Spleen (tissue), 11 donors: Measurements from ENCODE around the gene RAD51B. TPM values are rescaled to one million over a fixed set of nuclear protein-coding genes. Genes with fewer than 3 reads are reported as not detected.

Experiments
- DNase-seq: peaks from one replicate; pipeline ENCODE4 v3.0.0-alpha.2; 2020
- H3K27ac ChIP-seq, 8 donors: fragments of 200-600 bp; sonication (generic) in 7 of 8; 1 replicate in 4 of 8; 2 replicates in 4 of 8; pipeline versions ENCODE4 v1.5.0 to v1.8.0; 2016 to 2021; ENCODE audit warnings: inconsistent platforms in 4 of 8, mild to moderate bottlenecking in 4 of 8, moderate library complexity in 1 of 8
- H3K27me3 ChIP-seq, 7 donors: fragments of 200-600 bp; sonication (generic) in 6 of 7; replicated peaks in 1 of 7; 1 replicate in 4 of 7; 2 replicates in 3 of 7; pipeline versions ENCODE4 v1.5.0 to v1.8.0; 2016 to 2021; ENCODE audit warnings: inconsistent platforms in 3 of 7, mild to moderate bottlenecking in 1 of 7
- H3K36me3 ChIP-seq, 6 donors: fragments of 200-600 bp; sonication (generic) in 5 of 6; 1 replicate in 4 of 6; 2 replicates in 2 of 6; pipeline versions ENCODE4 v1.5.0 to v1.8.0; 2016 to 2021; ENCODE audit warnings: inconsistent platforms in 2 of 6
- H3K4me1 ChIP-seq, 6 donors: fragments of 200-600 bp; sonication (generic) in 5 of 6; 1 replicate in 3 of 6; 2 replicates in 3 of 6; pipeline versions ENCODE4 v1.5.0 to v1.8.0; 2016 to 2021; ENCODE audit warnings: inconsistent platforms in 3 of 6
- H3K4me3 ChIP-seq, 8 donors: fragments of 200-600 bp; sonication (generic) in 7 of 8; 1 replicate in 4 of 8; 2 replicates in 4 of 8; pipeline versions ENCODE4 v1.5.0 to v1.8.0; 2016 to 2021; ENCODE audit warnings: inconsistent platforms in 4 of 8, mild to moderate bottlenecking in 4 of 8, moderate library complexity in 2 of 8
- H3K9me3 ChIP-seq, 8 donors: fragments of 200-600 bp; sonication (generic) in 7 of 8; 1 replicate in 4 of 8; 2 replicates in 4 of 8; pipeline versions ENCODE4 v1.5.0 to v1.8.0; 2016 to 2021; ENCODE audit warnings: inconsistent platforms in 4 of 8
- POLR2A ChIP-seq, 3 donors: fragments of 450-650 bp; IDR thresholded peaks; one replicate each; pipeline ENCODE4 v1.5.1; 2017; ENCODE audit warnings: antibody characterized with exemption in 3 of 3, mild to moderate bottlenecking in 1 of 3
- POLR2AphosphoS5 ChIP-seq, 3 donors: sonication (generic); formaldehyde crosslinking; IDR thresholded peaks; one replicate each; pipeline ENCODE4 v1.5.1; 2017; ENCODE audit warnings: antibody characterized with exemption in 3 of 3
- WGBS, 5 donors: extraction: QIAGEN DNeasy Blood & Tissue Kit in 3 of 5; methylation state at CpG; one replicate each; pipeline versions ENCODE4 v1.1.5 to v1.1.7; 2013 to 2018; 5-methylcytosine and 5-hydroxymethylcytosine counted together
- intact Hi-C: fragments of 100-400 bp; cut with DNase I; formaldehyde crosslinking; loops from one replicate; pipeline ENCODE4 v1.15.0; 2023; ENCODE audit warnings: low total_unique reads
- polyA plus RNA-seq, 3 donors: library from polyadenylated mRNA; stranded (reverse); fragments of 200-250 nt; gene quantifications; one replicate each; pipeline ENCODE4 v1.2.1, GENCODE V29; 2013
- total RNA-seq, 7 donors: library from RNA; depleted of rRNA in 3 of 7; stranded (reverse); fragments of >200 nt in 3 of 7; fragmentation: NEBNext Ultra II Directional in 4 of 7; extraction: Animal tissue kit (Norgen Biotek cat#: 25700) in 4 of 7; gene quantifications; one replicate each; pipeline versions ENCODE4 v1.1.0 to v1.2.1, GENCODE V29; 2016 to 2021
- TF ChIP-seq, protein P1 (sequence below), 11 experiments: fragments of 200-600 bp in 7 of 11; fragments of 450-650 bp in 4 of 11; sonication (generic) in 4 of 11; IDR thresholded peaks in 8 of 11; conservative IDR thresholded peaks in 3 of 11; 1 replicate in 7 of 11; 2 replicates in 4 of 11; pipeline versions ENCODE4 v1.4.0 to v1.8.0; 2016 to 2021; ENCODE audit warnings: antibody characterized with exemption in 11 of 11, inconsistent platforms in 4 of 11, mild to moderate bottlenecking in 1 of 11
- donor health status: healthy with polysubstance abuse.
- donor health status: DM: no; HTN: no; CAD: no; lungs with moderate emphysema.
- donor health status: DM: no; HTN: no; CAD: no.
- donor health status: Bipolar disorder and iron deficiency.
- donor health status: healthy.
- donor health status: DM: no; HTN: no; CAD: no.
- donor health status: DM: yes; HTN: yes; CAD: no.

Gene RAD51B
- total and polyA plus RNA-seq, 10 donors, result 4.2 to 43.7 (median 29.8) TPM

DNA sequence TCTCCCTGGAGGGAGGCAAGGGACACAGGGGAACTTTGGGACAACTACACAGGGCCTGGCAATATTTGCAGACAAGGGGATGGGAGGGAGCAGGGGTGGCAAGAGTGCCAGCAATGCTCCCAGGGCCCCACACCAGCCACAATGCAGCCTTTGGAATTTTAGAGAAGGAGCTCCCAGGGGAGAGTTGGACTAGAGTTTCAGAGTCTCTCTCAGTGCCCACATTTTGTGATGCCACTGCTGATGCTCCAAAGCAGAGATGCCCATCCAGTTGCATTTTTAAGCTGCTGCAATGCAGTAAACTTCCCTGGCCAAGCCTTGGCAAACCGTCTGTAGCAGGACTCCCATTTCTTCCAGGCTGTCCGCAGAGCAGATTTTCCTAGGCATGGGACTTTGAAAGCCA, 874.3 kb downstream of the RAD51B start:
- WGBS, 5 donors, result 88 to 98% (median 94%) methylated on average over 2 of the region's 2 CpGs
- DNase-seq, result no peak
- peaks cover 0 to 69% (median 27%) of the 10 kb centered on the region in 6 donors for H3K4me1 ChIP-seq

DNA sequence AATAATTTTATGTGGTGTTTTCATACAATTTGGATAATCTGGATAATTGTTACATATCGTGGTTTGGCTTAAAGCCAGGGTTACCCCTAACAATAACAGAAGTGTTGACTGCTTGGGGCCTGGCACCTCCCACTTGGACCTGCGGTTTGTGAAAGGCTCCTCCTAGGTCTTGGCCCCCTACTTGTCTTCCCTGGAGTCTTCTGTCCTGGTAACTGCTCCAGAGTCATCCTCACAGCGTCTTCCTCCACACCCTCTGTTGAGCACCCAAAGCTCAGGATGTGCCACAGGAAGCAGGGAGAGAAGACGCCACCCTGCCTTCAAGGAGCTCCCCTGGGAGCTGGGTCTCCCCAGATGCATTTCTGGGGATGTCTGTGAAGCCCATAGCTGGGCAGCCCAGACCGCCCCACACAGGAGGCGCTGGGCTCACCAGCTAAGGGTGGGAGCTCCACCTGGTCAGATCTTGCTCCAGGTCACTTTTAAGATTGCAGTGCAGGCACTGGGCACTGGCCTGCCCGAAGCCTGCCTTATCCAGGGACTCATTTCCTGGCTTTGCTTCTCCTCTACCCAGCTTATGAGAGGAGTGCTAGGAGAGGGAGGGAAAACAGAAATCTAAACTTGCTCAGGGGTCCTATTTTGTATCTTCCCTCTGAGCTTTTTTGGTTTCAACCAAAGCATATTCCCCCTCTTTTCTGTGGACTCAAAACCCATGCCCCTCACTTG, 875.1 kb downstream of the RAD51B start:
- TF ChIP-seq POLR2AphosphoS5 (IDR thresholded peaks at IDR 0.05), result no peak
- TF ChIP-seq, protein P1, sequence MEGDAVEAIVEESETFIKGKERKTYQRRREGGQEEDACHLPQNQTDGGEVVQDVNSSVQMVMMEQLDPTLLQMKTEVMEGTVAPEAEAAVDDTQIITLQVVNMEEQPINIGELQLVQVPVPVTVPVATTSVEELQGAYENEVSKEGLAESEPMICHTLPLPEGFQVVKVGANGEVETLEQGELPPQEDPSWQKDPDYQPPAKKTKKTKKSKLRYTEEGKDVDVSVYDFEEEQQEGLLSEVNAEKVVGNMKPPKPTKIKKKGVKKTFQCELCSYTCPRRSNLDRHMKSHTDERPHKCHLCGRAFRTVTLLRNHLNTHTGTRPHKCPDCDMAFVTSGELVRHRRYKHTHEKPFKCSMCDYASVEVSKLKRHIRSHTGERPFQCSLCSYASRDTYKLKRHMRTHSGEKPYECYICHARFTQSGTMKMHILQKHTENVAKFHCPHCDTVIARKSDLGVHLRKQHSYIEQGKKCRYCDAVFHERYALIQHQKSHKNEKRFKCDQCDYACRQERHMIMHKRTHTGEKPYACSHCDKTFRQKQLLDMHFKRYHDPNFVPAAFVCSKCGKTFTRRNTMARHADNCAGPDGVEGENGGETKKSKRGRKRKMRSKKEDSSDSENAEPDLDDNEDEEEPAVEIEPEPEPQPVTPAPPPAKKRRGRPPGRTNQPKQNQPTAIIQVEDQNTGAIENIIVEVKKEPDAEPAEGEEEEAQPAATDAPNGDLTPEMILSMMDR (IDR thresholded peaks at IDR 0.05 in 8 of 11, conservative IDR thresholded peaks at IDR 0.05 in 3 of 11), result no peak
- TF ChIP-seq POLR2A (IDR thresholded peaks at IDR 0.05), result no peak
- no peak for DNase-seq
- intact Hi-C loops, result no loop called here
- Histone ChIP-seq H3K36me3 (no peaks in the 10 kb centered on the region), H3K4me1 (peaks cover 0 to 62% (median 20%) of the 10 kb centered on the region in 6 donors), H3K9me3 (no peaks in the 10 kb centered on the region), H3K27ac (peak overlapping the region in 1 of 8 donors; percentile 33), H3K27me3 (no peaks in the 10 kb centered on the region), H3K4me3 (no peak overlapping the region)
- 69 to 84% (median 81%) methylated on average over 5 to 7 of the region's 7 CpGs for WGBS, 5 donors

More for the DNA sequence above, 874.3 kb downstream of the RAD51B start:
- TF ChIP-seq POLR2AphosphoS5 (IDR thresholded peaks at IDR 0.05) (no peak), POLR2A (IDR thresholded peaks at IDR 0.05) (no peak)
- TF ChIP-seq, protein P1 (IDR thresholded peaks at IDR 0.05 in 8 of 11, conservative IDR thresholded peaks at IDR 0.05 in 3 of 11), result no peak
- Histone ChIP-seq H3K9me3 (no peaks in the 10 kb centered on the region), H3K36me3 (no peaks in the 10 kb centered on the region), H3K4me3 (no peak overlapping the region), H3K27me3 (no peaks in the 10 kb centered on the region), H3K27ac (peak overlapping the region in 1 of 8 donors; percentile 21)
- intact Hi-C loops, result no loop called here

GRCh38 chr14:68695326-68695768, 875.8 kb downstream of the RAD51B start:
- DNase-seq, result no peak
- TF ChIP-seq POLR2AphosphoS5 (IDR thresholded peaks at IDR 0.05) (no peak), POLR2A (IDR thresholded peaks at IDR 0.05) (no peak)
- TF ChIP-seq, protein P1 (IDR thresholded peaks at IDR 0.05 in 8 of 11, conservative IDR thresholded peaks at IDR 0.05 in 3 of 11), result no peak
- 50 to 71% (median 61%) methylated on average over 7 of the region's 7 CpGs for WGBS, 5 donors
- Histone ChIP-seq H3K36me3 (no peaks in the 10 kb centered on the region), H3K27me3 (no peaks in the 10 kb centered on the region), H3K9me3 (no peaks in the 10 kb centered on the region), H3K4me1 (peaks cover 0 to 56% (median 18%) of the 10 kb centered on the region in 6 donors), H3K27ac (peak overlapping the region in 1 of 8 donors; percentile 33), H3K4me3 (no peak overlapping the region)
- intact Hi-C loops, result no loop called here

DNA sequence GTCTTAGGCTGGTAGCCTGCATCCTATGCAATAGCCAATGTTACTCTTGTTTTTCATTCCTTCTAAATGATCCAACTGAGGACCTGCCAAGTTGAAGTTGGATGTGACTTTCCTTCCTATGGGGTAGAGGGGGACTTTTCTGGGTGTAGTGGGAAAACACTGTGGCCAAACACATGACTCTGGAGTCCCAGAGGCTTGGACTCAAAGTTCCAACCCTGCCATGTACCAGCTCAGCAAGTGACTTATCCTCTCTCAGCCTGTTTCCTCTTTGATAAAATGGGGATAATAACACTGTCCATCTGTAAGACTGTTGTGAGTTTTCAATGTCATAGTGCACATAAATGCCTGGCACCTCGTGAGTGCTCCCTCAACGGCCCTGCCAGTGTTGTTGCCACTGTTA, 876.3 kb downstream of the RAD51B start:
- Histone ChIP-seq H3K4me1 (peaks cover 0 to 52% (median 18%) of the 10 kb centered on the region in 6 donors), H3K27ac (peak overlapping the region in 1 of 8 donors; percentile 33)
- DNase-seq, result no peak

More for the DNA sequence above, 876.3 kb downstream of the RAD51B start:
- Histone ChIP-seq H3K36me3 (no peaks in the 10 kb centered on the region), H3K4me3 (no peak overlapping the region), H3K9me3 (peaks cover 0 to 2% (median 0%) of the 10 kb centered on the region in 8 donors), H3K27me3 (no peaks in the 10 kb centered on the region)
- WGBS, 5 donors, result 40 to 76% (median 73%) methylated on average over 2 of the region's 2 CpGs
- intact Hi-C loops, result no loop called here
- TF ChIP-seq POLR2AphosphoS5 (IDR thresholded peaks at IDR 0.05) (no peak), POLR2A (IDR thresholded peaks at IDR 0.05) (no peak)
- TF ChIP-seq, protein P1 (IDR thresholded peaks at IDR 0.05 in 8 of 11, conservative IDR thresholded peaks at IDR 0.05 in 3 of 11), result no peak
